ENCODE measurements around the gene TMBIM6. TPM values are rescaled to one million over a fixed set of nuclear protein-coding genes. Genes with fewer than 3 reads are reported as not detected.
A peak's percentile ranks its signal among the peaks of the same experiment; 100 is the strongest.

Gene TMBIM6
- polyA plus RNA-seq, 1 experiment: 771 TPM

- H3K4me3 ChIP-seq (ENCODE audit: low read depth, low read length): peak overlapping the region; percentile 76
- TF ChIP-seq CTCF (IDR thresholded peaks at IDR 0.05; ENCODE audit: insufficient read depth, low read depth, low read length): no peak
- POLR2A ChIA-PET: interaction anchor here (0.7 to 1.0 kb wide), 4 partner anchors 24 to 186 kb away, joined by 3 to 6 read pairs (median 4); no protein-coding TSS in a partner anchor
- H3K27me3 ChIP-seq (ENCODE audit: control insufficient read depth, insufficient read depth, low read length): no peaks in the 10 kb centered on the region
- CTCF ChIA-PET: interaction anchor here (0.6 to 2.0 kb wide), 38 partner anchors 8 to 1107 kb away, joined by 3 to 14 read pairs (median 4); no protein-coding TSS in a partner anchor
- no peaks in the 10 kb centered on the region for H3K36me3 ChIP-seq (ENCODE audit: control insufficient read depth, insufficient read depth, low read length)
- peak; percentile 47 for DNase-seq (ENCODE audit: low read depth)
These were observed 694 bp downstream of the TMBIM6 start for GRCh38 chr12:49741882-49742620.

- Histone ChIP-seq H3K27me3 (ENCODE audit: control insufficient read depth, insufficient read depth, low read length) (no peaks in the 10 kb centered on the region), H3K36me3 (ENCODE audit: control insufficient read depth, insufficient read depth, low read length) (no peaks in the 10 kb centered on the region), H3K4me3 (ENCODE audit: low read depth, low read length) (no peak overlapping the region)
- DNase-seq (ENCODE audit: low read depth): no peak
- ChIA-PET POLR2A (no interaction called here), CTCF (interaction anchor here (1.2 to 1.5 kb wide), 2 partner anchors 19 to 397 kb away, joined by 3 to 8 read pairs; partner anchors contain the start of gene DNAJC22)
- TF ChIP-seq CTCF (IDR thresholded peaks at IDR 0.05; ENCODE audit: insufficient read depth, low read depth, low read length): no peak
These were observed 3.1 kb downstream of the TMBIM6 start for GRCh38 chr12:49744363-49744885.

GRCh38 chr12:49748306-49748705 is 6.9 kb downstream of the TMBIM6 start:
- TF ChIP-seq CTCF (IDR thresholded peaks at IDR 0.05; ENCODE audit: insufficient read depth, low read depth, low read length): no peak
- no peak for DNase-seq (ENCODE audit: low read depth)
- ChIA-PET CTCF (interaction anchor here (0.7 to 1.8 kb wide), 3 partner anchors 14 to 104 kb away, joined by 3 to 8 read pairs (median 4); no protein-coding TSS in a partner anchor), POLR2A (interaction anchor here (0.6 kb wide), 2 partner anchors 13 to 236 kb away, joined by 3 to 10 read pairs; no protein-coding TSS in a partner anchor)
- Histone ChIP-seq H3K27me3 (ENCODE audit: control insufficient read depth, insufficient read depth, low read length) (no peaks in the 10 kb centered on the region), H3K4me3 (ENCODE audit: low read depth, low read length) (no peak overlapping the region), H3K36me3 (ENCODE audit: control insufficient read depth, insufficient read depth, low read length) (peaks cover 3% of the 10 kb centered on the region; the same call in 1 of the 2 replicates)

GRCh38 chr12:49748800-49749199 is 7.4 kb downstream of the TMBIM6 start:
- Histone ChIP-seq H3K36me3 (ENCODE audit: control insufficient read depth, insufficient read depth, low read length) (peaks cover 5% of the 10 kb centered on the region; the same call in 1 of the 2 replicates), H3K4me3 (ENCODE audit: low read depth, low read length) (no peak overlapping the region), H3K27me3 (ENCODE audit: control insufficient read depth, insufficient read depth, low read length) (no peaks in the 10 kb centered on the region)
- POLR2A ChIA-PET: interaction anchor here (0.6 kb wide), 2 partner anchors 12 to 236 kb away, joined by 3 to 10 read pairs; no protein-coding TSS in a partner anchor
- CTCF ChIA-PET: interaction anchor here (1.5 to 1.8 kb wide), 2 partner anchors 13 to 78 kb away, joined by 4 to 8 read pairs; no protein-coding TSS in a partner anchor
- no peak for DNase-seq (ENCODE audit: low read depth)
- TF ChIP-seq CTCF (IDR thresholded peaks at IDR 0.05; ENCODE audit: insufficient read depth, low read depth, low read length): no peak

Data from BJ (cell line).